Measurements from ENCODE around the gene S100A7A.
A peak's percentile ranks its signal among the peaks of the same experiment; 100 is the strongest.
"Not testable (repeated sequence)": the region's sequence is repeated elsewhere in the genome, so short reads cannot be mapped to it uniquely, and the experiment has no call there.

The S100A7A gene

DNA sequence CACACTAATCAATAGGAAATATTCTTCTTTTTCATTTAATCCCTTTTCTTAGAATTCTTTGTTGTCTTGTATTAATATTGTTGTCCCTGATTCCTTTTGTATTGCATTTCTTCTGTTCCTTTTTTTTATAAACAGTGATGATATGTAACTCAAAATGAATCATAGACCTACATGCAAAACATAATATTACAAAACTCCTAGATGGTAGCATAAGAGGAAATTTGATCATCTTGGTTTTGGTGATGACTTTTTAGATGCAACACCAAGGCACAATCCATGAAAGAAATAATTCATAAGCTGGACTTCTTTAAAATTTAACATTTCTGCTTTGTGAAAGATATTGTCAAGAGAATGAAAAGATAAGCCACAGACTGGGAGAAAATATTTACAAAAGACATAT is 2.4 kb upstream of the S100A7A start:
- H3K36me3 ChIP-seq (ENCODE audit: control insufficient read depth in 2 of 2, insufficient read depth in 1 of 2, low read length in 2 of 2); CTCF ChIA-PET; H3K9me3 ChIP-seq (ENCODE audit: control insufficient read depth, insufficient read depth, low read depth, low read length); H3K4me1 ChIP-seq (ENCODE audit: control insufficient read depth, insufficient read depth, low read length); H3K27ac ChIP-seq (ENCODE audit: extremely low read depth, low read depth, low read length); POLR2A ChIA-PET; H3K4me3 ChIP-seq (ENCODE audit: low read depth, low read length): not testable (repeated sequence)

DNA sequence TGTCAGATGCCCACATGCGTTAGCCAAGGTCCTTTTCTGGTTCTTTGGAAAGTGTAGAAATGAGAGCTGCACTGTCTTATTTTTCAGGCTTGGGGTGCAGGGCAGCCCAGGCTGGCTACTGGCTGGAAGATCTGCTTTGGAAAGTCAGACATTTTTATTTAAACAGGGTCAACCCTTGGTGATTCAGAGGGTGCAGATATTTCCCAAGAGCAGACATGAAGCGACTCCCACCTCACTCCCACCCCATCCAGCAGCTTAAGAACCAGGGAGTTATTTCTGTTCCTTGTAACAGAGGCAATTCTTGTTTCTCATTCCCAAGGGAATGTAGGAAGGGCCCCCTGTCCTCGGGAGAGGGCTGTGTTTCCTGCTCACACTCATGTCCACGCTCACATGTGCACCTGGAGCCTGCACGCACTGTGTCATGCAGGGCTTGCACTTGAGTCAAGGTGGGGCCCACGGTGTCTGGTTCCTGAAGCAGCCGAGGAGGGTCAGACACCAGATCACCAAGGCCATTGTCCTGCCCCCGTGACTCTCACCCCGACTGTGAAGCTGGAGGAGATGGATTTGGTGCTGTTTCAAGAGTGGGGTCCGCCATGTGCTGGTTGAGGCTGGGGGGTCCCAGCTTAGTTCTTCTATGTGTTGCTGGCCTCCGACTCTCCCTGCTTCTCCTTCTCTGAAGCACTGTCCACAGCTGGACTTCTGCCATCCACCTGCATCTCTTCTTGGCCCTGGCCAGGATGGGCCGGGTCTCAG is 992 bp downstream of the S100A7A start:
- POLR2A ChIA-PET = no interaction called here
- CTCF ChIA-PET = no interaction called here
- TF ChIP-seq, protein P1, sequence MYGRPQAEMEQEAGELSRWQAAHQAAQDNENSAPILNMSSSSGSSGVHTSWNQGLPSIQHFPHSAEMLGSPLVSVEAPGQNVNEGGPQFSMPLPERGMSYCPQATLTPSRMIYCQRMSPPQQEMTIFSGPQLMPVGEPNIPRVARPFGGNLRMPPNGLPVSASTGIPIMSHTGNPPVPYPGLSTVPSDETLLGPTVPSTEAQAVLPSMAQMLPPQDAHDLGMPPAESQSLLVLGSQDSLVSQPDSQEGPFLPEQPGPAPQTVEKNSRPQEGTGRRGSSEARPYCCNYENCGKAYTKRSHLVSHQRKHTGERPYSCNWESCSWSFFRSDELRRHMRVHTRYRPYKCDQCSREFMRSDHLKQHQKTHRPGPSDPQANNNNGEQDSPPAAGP (tag by site-specific recombination; IDR thresholded peaks at IDR 0.05) = no peak
- TF ChIP-seq YY1 (tag by site-specific recombination; IDR thresholded peaks at IDR 0.05) (no peak), ZNF624 (tag by site-specific recombination; IDR thresholded peaks at IDR 0.05) (no peak), ZNF311 (tag by site-specific recombination; IDR thresholded peaks at IDR 0.05; ENCODE audit: borderline replicate concordance) (no peak), ZNF621 (tag by site-specific recombination; IDR thresholded peaks at IDR 0.05) (no peak), REPIN1 (tag by site-specific recombination; IDR thresholded peaks at IDR 0.05; ENCODE audit: low read depth) (no peak), HOXC10 (CRISPR knock-in tag; IDR thresholded peaks at IDR 0.05) (no peak)
- TF ChIP-seq, protein P2, sequence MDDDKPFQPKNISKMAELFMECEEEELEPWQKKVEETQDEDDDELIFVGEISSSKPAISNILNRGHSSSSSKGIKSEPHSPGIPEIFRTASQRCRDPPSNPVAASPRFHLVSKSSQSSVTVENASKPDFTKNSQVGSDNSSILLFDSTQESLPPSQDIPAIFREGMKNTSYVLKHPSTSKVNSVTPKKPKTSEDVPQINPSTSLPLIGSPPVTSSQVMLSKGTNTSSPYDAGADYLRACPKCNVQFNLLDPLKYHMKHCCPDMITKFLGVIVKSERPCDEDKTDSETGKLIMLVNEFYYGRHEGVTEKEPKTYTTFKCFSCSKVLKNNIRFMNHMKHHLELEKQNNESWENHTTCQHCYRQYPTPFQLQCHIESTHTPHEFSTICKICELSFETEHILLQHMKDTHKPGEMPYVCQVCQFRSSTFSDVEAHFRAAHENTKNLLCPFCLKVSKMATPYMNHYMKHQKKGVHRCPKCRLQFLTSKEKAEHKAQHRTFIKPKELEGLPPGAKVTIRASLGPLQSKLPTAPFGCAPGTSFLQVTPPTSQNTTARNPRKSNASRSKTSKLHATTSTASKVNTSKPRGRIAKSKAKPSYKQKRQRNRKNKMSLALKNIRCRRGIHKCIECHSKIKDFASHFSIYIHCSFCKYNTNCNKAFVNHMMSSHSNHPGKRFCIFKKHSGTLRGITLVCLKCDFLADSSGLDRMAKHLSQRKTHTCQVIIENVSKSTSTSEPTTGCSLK (tag by site-specific recombination; IDR thresholded peaks at IDR 0.05) = no peak
- Histone ChIP-seq H3K4me1 (ENCODE audit: control insufficient read depth, insufficient read depth, low read length) (no peaks in the 10 kb centered on the region), H3K4me3 (ENCODE audit: low read depth, low read length) (no peak overlapping the region), H3K9me3 (ENCODE audit: control insufficient read depth, insufficient read depth, low read depth, low read length) (no peaks in the 10 kb centered on the region), H3K36me3 (ENCODE audit: control insufficient read depth in 2 of 2, insufficient read depth in 1 of 2, low read length in 2 of 2) (no peaks in the 10 kb centered on the region), H3K27ac (ENCODE audit: extremely low read depth, low read depth, low read length) (no peak overlapping the region)

DNA sequence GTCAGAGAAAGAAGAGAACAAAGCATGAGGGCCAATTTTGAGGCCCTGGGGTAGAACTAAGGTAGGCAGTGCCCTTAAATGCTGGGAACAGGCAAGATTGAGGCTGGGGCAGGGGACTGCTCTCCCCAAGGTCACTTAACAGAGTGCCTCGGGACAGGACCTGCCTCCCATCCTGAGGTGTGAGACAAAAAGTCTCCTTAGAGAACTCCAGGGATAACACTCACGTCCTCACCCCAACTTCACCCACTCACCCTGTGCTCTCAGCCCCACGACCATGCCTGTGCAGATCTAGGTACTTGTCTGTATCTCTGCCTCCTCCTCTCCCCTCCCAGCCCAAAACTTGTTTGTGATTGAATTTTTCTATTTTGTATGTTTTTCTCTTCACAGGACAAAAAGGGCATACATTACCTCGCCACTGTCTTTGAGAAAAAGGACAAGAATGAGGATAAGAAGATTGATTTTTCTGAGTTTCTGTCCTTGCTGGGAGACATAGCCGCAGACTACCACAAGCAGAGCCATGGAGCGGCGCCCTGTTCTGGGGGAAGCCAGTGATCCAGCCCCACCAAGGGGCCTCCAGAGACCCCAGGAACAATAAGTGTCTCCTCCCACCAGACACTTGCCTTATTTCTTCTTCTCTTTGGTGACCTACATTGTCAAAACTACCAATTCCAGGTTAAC is 2.6 kb downstream of the S100A7A start:
- POLR2A ChIA-PET; H3K4me3 ChIP-seq (ENCODE audit: low read depth, low read length); CTCF ChIA-PET; H3K27ac ChIP-seq (ENCODE audit: extremely low read depth, low read depth, low read length); H3K4me1 ChIP-seq (ENCODE audit: control insufficient read depth, insufficient read depth, low read length); H3K36me3 ChIP-seq (ENCODE audit: control insufficient read depth in 2 of 2, insufficient read depth in 1 of 2, low read length in 2 of 2); H3K9me3 ChIP-seq (ENCODE audit: control insufficient read depth, insufficient read depth, low read depth, low read length): not testable (repeated sequence)

DNA sequence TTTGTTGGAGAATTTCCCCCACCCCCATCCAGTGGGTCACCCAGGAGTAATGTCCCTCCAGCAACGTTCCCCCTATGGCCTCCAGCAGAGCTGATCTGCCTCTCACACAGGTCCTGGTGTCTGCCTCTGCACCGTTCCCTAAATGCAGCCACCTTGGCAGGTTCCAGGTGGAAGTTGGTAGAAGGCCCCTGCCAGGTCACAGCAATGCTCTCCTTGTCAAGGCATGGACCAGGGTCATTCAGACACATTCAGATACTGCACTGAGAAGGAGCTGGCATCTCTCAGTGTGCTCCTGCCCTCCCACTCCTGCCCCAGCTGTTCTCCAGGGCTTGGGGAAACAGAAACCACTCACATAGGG is 3.1 kb downstream of the S100A7A start:
- H3K9me3 ChIP-seq (ENCODE audit: control insufficient read depth, insufficient read depth, low read depth, low read length); POLR2A ChIA-PET; H3K36me3 ChIP-seq (ENCODE audit: control insufficient read depth in 2 of 2, insufficient read depth in 1 of 2, low read length in 2 of 2); H3K4me1 ChIP-seq (ENCODE audit: control insufficient read depth, insufficient read depth, low read length); H3K27ac ChIP-seq (ENCODE audit: extremely low read depth, low read depth, low read length); CTCF ChIA-PET; H3K4me3 ChIP-seq (ENCODE audit: low read depth, low read length): not testable (repeated sequence)
- 0 out of 2 replicates have a peak, but pooled peaks have one; percentile 14 for TF ChIP-seq GLIS1 (tag by site-specific recombination; IDR thresholded peaks at IDR 0.05)

DNA sequence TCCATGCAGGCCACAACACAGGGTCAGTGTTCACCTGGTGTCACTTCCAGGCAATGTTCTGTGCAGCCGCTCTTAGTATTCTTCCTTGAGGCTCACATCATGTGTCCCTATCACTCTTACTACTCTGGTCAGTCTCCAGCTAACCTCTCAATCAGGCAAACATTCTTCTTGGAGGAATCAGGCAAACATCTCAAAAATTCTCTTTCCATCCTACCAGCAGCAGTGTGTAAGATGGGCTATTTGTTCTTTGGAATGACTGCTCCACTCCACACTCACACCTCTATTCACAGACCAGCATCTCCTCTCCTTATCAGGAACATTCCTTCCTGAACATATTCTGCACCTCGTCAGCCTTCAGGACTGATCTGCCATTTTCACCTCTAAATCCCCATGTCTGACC is 4.0 kb downstream of the S100A7A start:
- no peaks in the 10 kb centered on the region for H3K36me3 ChIP-seq (ENCODE audit: control insufficient read depth in 2 of 2, insufficient read depth in 1 of 2, low read length in 2 of 2)
- ChIA-PET CTCF (no interaction called here), POLR2A (no interaction called here)
- no peak overlapping the region for H3K27ac ChIP-seq (ENCODE audit: extremely low read depth, low read depth, low read length)
- no peak overlapping the region for H3K4me3 ChIP-seq (ENCODE audit: low read depth, low read length)
- no peaks in the 10 kb centered on the region for H3K4me1 ChIP-seq (ENCODE audit: control insufficient read depth, insufficient read depth, low read length)
- no peaks in the 10 kb centered on the region for H3K9me3 ChIP-seq (ENCODE audit: control insufficient read depth, insufficient read depth, low read depth, low read length)
- TF ChIP-seq, protein P3, sequence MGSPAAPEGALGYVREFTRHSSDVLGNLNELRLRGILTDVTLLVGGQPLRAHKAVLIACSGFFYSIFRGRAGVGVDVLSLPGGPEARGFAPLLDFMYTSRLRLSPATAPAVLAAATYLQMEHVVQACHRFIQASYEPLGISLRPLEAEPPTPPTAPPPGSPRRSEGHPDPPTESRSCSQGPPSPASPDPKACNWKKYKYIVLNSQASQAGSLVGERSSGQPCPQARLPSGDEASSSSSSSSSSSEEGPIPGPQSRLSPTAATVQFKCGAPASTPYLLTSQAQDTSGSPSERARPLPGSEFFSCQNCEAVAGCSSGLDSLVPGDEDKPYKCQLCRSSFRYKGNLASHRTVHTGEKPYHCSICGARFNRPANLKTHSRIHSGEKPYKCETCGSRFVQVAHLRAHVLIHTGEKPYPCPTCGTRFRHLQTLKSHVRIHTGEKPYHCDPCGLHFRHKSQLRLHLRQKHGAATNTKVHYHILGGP (tag by site-specific recombination; IDR thresholded peaks at IDR 0.05) = no peak
- no peak for TF ChIP-seq ZNF324 (tag by site-specific recombination; IDR thresholded peaks at IDR 0.05)
- TF ChIP-seq ZNF174 (tag by site-specific recombination; IDR thresholded peaks at IDR 0.05) = no peak
- TF ChIP-seq ZNF658 (tag by site-specific recombination; IDR thresholded peaks at IDR 0.05) = no peak
- TF ChIP-seq ZNF610 (tag by site-specific recombination; IDR thresholded peaks at IDR 0.05; ENCODE audit: borderline replicate concordance) = no peak
- no peak for TF ChIP-seq ZNF114 (tag by site-specific recombination; IDR thresholded peaks at IDR 0.05)

Data from HEK293 (cell line).